BLaER1 (cell line): ENCODE data around the gene TREM1.

Source experiments
- H3K27ac ChIP-seq: shearing (Covaris generic); formaldehyde crosslinking; 2 replicates; pipeline ENCODE4 v1.8.1; 2022
- H3K27me3 ChIP-seq: shearing (Covaris generic); formaldehyde crosslinking; 2 replicates; pipeline ENCODE4 v1.8.1; 2022
- H3K36me3 ChIP-seq: shearing (Covaris generic); formaldehyde crosslinking; 2 replicates; pipeline ENCODE4 v1.8.1; 2022
- H3K4me1 ChIP-seq: shearing (Covaris generic); formaldehyde crosslinking; 2 replicates; pipeline ENCODE4 v1.8.1; 2022
- H3K4me2 ChIP-seq: shearing (Covaris generic); formaldehyde crosslinking; 2 replicates; pipeline ENCODE4 v1.8.1; 2022
- H3K4me3 ChIP-seq: shearing (Covaris generic); formaldehyde crosslinking; 2 replicates; pipeline ENCODE4 v1.8.1; 2022
- H3K9ac ChIP-seq: shearing (Covaris generic); formaldehyde crosslinking; 2 replicates; pipeline ENCODE4 v1.8.1; 2022
- H3K9me3 ChIP-seq: shearing (Covaris generic); formaldehyde crosslinking; 2 replicates; pipeline ENCODE4 v1.8.1; 2022
- H4K20me1 ChIP-seq: shearing (Covaris generic); formaldehyde crosslinking; 2 replicates; pipeline ENCODE4 v1.8.1; 2022
- Cebpa-rat ChIP-seq: shearing (Covaris generic); IDR thresholded peaks from 2 replicates; pipeline ENCODE4 v1.8.1; 2022

The TREM1 gene

DNA sequence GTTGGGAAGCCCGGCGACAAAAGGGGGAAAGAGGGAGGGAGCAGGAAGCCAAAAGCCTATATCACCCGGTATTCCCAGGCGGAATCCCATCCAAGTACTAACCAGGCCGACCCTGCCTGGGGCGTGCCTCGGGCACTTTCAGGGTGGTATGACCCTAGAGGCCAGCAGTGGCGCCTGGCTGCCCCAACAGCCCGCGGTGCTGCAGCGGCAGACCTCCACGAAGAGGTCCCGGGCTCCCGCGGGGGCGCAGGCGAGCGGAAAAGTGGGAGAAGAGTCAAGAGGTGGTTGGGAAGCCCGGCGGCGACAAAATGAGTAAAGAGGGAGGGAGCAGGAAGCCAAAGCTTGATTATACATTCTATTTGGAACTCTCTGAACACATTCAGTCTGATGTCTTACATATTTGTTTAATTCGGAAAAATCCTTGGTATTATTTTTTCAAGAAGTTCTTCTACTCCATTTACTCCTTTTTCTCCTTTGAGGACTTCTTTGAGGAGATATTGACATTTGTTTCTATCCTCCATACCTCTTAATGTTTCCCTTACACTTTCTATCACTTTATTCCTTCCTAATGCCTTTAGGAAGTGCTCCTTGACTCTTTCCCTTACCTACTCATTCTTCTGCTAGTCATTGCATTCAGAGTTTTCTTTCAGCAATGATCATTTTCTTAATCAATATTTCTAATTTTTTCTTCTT, 46.9 kb downstream of the TREM1 start:
- no peak overlapping the region for H3K4me3 ChIP-seq
- H3K9ac ChIP-seq: no peak overlapping the region

DNA sequence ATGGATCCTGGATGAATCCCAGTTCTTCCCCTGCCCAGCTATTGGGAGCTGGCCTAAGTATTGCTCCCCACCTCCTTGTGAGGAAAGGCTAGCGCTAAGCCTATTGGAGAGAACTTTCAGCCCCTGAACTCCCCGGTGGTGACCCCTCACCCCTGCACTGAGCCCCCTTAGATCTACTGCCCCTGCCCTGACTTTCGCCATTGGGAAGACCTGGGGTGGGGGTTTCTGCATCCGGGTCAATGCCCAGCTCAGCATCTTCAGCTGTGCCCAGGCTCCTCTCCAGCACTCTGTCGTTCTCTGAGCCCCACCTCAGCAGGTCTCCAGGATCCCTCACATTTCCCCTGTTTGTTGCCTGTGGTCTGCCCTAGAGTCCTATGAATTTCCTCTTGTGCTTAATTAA, 49.4 kb downstream of the TREM1 start:
- Histone ChIP-seq H3K9ac (no peak overlapping the region), H3K36me3 (no peaks in the 10 kb centered on the region), H3K9me3 (peaks cover 6% of the 10 kb centered on the region; the same call in 1 of the 2 replicates), H4K20me1 (no peaks in the 10 kb centered on the region), H3K4me1 (no peaks in the 10 kb centered on the region), H3K27me3 (0 out of 2 replicates have a peak, but pooled peaks cover 2% of the 10 kb centered on the region), H3K27ac (no peak overlapping the region), H3K4me2 (no peak overlapping the region), H3K4me3 (no peak overlapping the region)
- no peak for TF ChIP-seq Cebpa-rat

More for the DNA sequence above, 46.9 kb downstream of the TREM1 start:
- H3K4me2 ChIP-seq: no peak overlapping the region
- no peaks in the 10 kb centered on the region for H3K36me3 ChIP-seq
- H3K9me3 ChIP-seq: peaks cover 6% of the 10 kb centered on the region; the same call in 1 of the 2 replicates
- H4K20me1 ChIP-seq: no peaks in the 10 kb centered on the region
- no peak for TF ChIP-seq Cebpa-rat
- H3K4me1 ChIP-seq: no peaks in the 10 kb centered on the region
- 0 out of 2 replicates have a peak, but pooled peaks cover 2% of the 10 kb centered on the region for H3K27me3 ChIP-seq
- H3K27ac ChIP-seq: no peak overlapping the region

DNA sequence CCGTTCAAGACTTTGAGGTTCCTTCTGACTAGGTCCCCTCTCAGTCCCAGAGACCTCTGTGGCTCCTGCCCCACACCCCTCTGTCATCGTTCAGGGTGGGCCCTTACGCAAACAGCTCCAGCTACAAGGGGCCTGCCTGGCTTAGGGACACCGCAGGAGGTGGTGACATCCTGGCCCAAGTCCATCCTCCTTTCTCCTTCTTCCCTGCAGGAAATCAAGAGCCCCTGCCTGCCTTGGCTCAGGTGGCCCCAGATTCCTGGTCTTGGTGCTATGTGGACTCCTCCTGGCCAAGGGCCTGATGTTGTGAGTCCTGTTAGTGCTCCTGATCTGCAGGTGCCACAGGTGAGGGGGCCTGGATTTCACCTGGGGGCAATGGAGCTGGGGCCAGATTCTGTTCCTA, 50.2 kb downstream of the TREM1 start:
- H3K9me3 ChIP-seq: peaks cover 6% of the 10 kb centered on the region; the same call in 1 of the 2 replicates
- H3K4me2 ChIP-seq: no peak overlapping the region
- H3K4me3 ChIP-seq: no peak overlapping the region
- TF ChIP-seq Cebpa-rat: no peak
- 0 out of 2 replicates have a peak, but pooled peaks cover 2% of the 10 kb centered on the region for H3K27me3 ChIP-seq
- no peaks in the 10 kb centered on the region for H3K4me1 ChIP-seq
- no peak overlapping the region for H3K9ac ChIP-seq
- H3K36me3 ChIP-seq: no peaks in the 10 kb centered on the region
- no peaks in the 10 kb centered on the region for H4K20me1 ChIP-seq
- no peak overlapping the region for H3K27ac ChIP-seq

DNA sequence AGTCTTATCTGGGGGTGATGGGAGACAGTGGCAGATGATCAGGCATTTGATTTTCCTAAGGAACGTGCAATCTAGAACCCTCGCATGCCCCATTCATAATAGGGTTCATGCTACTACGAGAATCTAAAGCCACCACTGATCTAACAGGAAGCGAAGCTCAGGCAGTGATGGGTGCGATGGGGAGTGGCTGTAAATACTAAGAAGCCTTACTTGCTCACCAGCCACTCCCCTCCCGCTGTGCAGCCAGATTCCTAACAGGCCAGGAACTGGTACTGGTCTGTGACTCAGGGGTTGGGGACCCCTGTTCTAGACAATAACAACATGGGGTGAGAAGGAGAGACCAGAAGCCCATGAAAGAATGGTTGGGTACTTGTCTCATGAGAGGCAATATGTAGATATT, 53.8 kb downstream of the TREM1 start:
- Histone ChIP-seq H3K27ac (no peak overlapping the region), H3K4me2 (no peak overlapping the region), H3K4me3 (no peak overlapping the region), H3K9ac (no peak overlapping the region), H3K36me3 (no peaks in the 10 kb centered on the region), H3K27me3 (no peaks in the 10 kb centered on the region), H3K9me3 (no peaks in the 10 kb centered on the region), H4K20me1 (no peaks in the 10 kb centered on the region), H3K4me1 (no peaks in the 10 kb centered on the region)
- no peak for TF ChIP-seq Cebpa-rat

DNA sequence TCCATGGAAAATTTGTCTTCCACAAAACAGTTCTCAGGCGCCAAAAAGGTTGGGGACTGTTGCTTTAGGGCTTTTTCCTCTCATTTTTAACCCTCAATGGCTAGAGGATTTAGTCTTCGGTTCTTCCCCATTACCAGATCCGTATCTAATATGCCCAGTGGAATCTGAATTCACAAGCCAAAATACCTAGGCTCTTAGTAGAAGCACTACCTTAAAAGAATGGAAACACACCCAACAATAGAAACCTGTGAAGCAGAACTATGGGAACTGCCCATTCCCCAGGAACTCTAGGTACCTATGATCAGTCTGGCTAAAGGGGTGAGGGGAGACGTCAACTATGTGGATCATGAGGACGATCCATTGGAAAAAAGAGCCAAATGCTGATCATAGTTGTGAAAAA, 55.2 kb downstream of the TREM1 start:
- no peaks in the 10 kb centered on the region for H4K20me1 ChIP-seq
- no peaks in the 10 kb centered on the region for H3K36me3 ChIP-seq
- no peak overlapping the region for H3K4me3 ChIP-seq
- no peak overlapping the region for H3K27ac ChIP-seq
- H3K4me1 ChIP-seq: no peaks in the 10 kb centered on the region
- no peak overlapping the region for H3K4me2 ChIP-seq
- TF ChIP-seq Cebpa-rat: no peak
- H3K9ac ChIP-seq: no peak overlapping the region
- H3K9me3 ChIP-seq: no peaks in the 10 kb centered on the region
- no peaks in the 10 kb centered on the region for H3K27me3 ChIP-seq

DNA sequence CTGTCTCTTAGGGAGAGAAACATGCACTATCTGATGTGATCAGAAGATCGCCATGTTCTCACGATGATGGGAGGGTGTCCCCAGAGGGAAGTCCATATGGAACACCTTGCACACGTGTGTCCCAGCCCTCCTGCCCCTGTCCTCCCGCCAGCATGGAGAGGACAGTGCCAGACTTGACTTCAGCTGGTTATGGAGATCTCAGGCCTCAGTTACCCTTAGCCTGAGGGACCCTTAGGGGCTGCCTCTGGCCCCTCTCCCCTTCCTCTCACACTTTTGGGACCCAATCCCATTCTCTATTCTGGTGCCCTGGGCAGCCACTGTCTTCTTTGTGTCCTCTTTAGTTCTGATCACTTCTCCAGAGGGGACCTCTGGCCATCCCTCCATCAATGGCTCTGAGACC, 56.8 kb downstream of the TREM1 start:
- H3K9ac ChIP-seq: no peak overlapping the region
- no peaks in the 10 kb centered on the region for H4K20me1 ChIP-seq
- no peak overlapping the region for H3K27ac ChIP-seq
- no peak overlapping the region for H3K4me2 ChIP-seq
- TF ChIP-seq Cebpa-rat: no peak
- H3K36me3 ChIP-seq: no peaks in the 10 kb centered on the region
- H3K4me1 ChIP-seq: no peaks in the 10 kb centered on the region
- no peaks in the 10 kb centered on the region for H3K9me3 ChIP-seq
- H3K27me3 ChIP-seq: no peaks in the 10 kb centered on the region
- H3K4me3 ChIP-seq: no peak overlapping the region

DNA sequence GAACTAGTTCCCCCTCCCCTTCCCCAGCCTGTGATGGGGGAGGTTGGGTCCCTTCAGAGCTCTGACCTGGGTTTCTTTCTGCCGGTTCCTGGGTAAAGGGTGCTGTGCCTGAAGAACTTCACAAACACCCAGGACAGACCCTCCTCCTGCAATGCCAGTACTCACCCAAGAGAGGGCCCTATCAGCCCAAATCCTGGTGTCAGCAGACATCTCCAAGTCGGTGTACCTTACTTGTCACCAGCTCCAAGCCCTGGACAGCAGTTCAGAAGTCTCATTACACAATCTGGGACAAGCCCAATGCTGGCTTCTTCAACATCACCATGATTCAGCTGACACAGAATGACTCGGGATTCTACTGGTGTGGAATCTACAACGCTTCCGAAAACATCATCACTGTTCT, 57.9 kb downstream of the TREM1 start:
- Histone ChIP-seq H3K27me3 (no peaks in the 10 kb centered on the region), H3K9me3 (no peaks in the 10 kb centered on the region), H3K4me3 (no peak overlapping the region), H3K27ac (no peak overlapping the region), H3K4me1 (no peaks in the 10 kb centered on the region), H3K9ac (no peak overlapping the region), H3K36me3 (no peaks in the 10 kb centered on the region), H3K4me2 (no peak overlapping the region), H4K20me1 (no peaks in the 10 kb centered on the region)
- no peak for TF ChIP-seq Cebpa-rat

DNA sequence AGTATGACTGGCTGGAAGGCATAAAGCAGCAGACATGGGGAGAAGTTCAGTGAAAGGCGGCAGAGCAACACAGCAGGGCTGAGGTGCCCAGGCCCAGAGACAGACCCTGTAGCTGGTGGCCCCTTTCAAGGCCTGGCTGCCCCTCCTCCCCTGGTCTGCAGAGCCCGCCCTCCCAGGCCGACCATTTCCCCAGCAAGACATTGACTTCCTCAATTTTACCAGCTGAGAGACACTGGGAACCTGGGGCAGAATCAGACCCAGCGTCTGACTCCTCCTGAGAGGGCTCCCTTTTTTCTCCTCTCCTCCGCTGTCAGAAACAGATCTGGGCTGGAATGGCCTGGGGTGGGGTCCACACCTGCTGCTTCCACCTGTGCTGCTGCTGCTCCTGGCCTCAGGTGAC, 58.4 kb downstream of the TREM1 start, which contains the start of gene TREML4:
TSS of gene TREML4 (plus strand) at position 254 of the 400 bp plus-strand sequence. CDS start at position 333, 79 bp downstream.
- no peak within 1 kb of the TSS for H3K4me2 ChIP-seq
- H3K27ac ChIP-seq: no peak within 1 kb of the TSS
- TF ChIP-seq Cebpa-rat: no peak

DNA sequence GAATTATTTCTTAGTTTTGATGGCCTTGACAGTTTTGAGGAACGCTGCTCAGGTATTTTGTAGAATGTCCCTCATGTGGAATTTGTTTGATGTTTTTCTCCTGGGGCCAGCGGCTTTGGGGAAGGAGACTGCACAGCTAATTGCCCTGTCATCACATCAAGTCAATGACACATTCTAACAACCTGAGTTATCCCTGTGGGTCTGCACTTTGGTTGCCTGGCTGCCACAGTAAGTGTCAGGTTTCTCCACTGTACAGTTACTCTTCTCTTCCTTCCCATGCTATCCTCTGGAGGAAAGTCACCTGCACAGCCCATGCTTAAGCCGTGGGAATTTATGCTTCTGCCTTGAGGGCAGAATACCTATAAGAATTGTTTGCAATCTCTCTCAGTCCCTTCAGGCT, 59.7 kb downstream of the TREM1 start:
- Histone ChIP-seq H4K20me1 (no peaks in the 10 kb centered on the region), H3K36me3 (no peaks in the 10 kb centered on the region), H3K9ac (no peak overlapping the region), H3K27ac (no peak overlapping the region), H3K9me3 (no peaks in the 10 kb centered on the region), H3K4me3 (no peak overlapping the region), H3K4me1 (no peaks in the 10 kb centered on the region), H3K4me2 (no peak overlapping the region), H3K27me3 (no peaks in the 10 kb centered on the region)
- TF ChIP-seq Cebpa-rat: no peak

More for the DNA sequence above, 58.4 kb downstream of the TREM1 start, which contains the start of gene TREML4:
- Histone ChIP-seq H4K20me1 (no peaks in the 10 kb centered on the region), H3K27me3 (no peaks in the 10 kb centered on the region), H3K9me3 (no peaks in the 10 kb centered on the region), H3K36me3 (no peaks in the 10 kb centered on the region), H3K9ac (no peak within 1 kb of the TSS), H3K4me1 (no peaks in the 10 kb centered on the region), H3K4me3 (no peak within 1 kb of the TSS)

DNA sequence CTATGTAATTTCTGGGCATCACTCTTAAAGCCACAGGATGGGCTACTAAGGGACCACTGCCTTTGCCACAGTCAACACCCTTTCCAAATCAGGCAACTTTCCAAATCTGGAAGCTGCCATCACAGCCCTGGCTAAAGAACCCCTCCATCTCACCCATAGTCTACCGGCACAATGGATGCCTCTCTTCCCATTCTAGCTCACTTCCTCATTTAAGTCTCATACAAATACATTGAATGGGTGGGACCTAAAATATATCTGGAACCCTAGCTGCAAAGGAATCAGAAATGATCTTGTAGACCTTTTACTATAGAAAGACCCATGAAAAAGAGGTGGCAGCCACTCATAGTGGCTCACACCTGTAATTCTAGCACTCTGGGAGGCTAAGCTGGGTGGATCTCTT, 61.7 kb downstream of the TREM1 start:
- Histone ChIP-seq H3K9me3 (peaks cover 7% of the 10 kb centered on the region; the same call in 1 of the 2 replicates), H3K9ac (no peak overlapping the region), H3K27ac (no peak overlapping the region), H3K27me3 (no peaks in the 10 kb centered on the region), H3K4me1 (no peaks in the 10 kb centered on the region), H3K36me3 (no peaks in the 10 kb centered on the region), H3K4me3 (no peak overlapping the region), H4K20me1 (no peaks in the 10 kb centered on the region), H3K4me2 (no peak overlapping the region)
- TF ChIP-seq Cebpa-rat: no peak
